GM21786 (cell line): ENCODE measurements around the gene SUSD4.
"Not testable (repeated sequence)": the region's sequence is repeated elsewhere in the genome, so short reads cannot be mapped to it uniquely, and the experiment has no call there.

Source experiments
- ATAC-seq: cut with Tn5 transposase; IDR thresholded peaks from one replicate; pipeline ENCODE4 v1.9.1; 2021; ENCODE audit not compliant: unreplicated experiment

SUSD4 gene

GRCh38 chr1:223299553-223299952, 64.4 kb downstream of the SUSD4 start:
- ATAC-seq = no peak

- ATAC-seq = no peak
Measured at GRCh38 chr1:223298701-223299100, 65.3 kb downstream of the SUSD4 start.

GRCh38 chr1:223297800-223298199, 66.2 kb downstream of the SUSD4 start:
- ATAC-seq = no peak

- no peak for ATAC-seq
Measured at GRCh38 chr1:223291796-223292195, 72.2 kb downstream of the SUSD4 start.

- no peak for ATAC-seq
Measured at GRCh38 chr1:223290397-223290796, 73.6 kb downstream of the SUSD4 start.

- ATAC-seq = no peak
Measured at GRCh38 chr1:223289621-223290020, 74.4 kb downstream of the SUSD4 start.

- no peak for ATAC-seq
Measured at GRCh38 chr1:223288826-223289225, 75.2 kb downstream of the SUSD4 start.

GRCh38 chr1:223285452-223285851, 78.5 kb downstream of the SUSD4 start:
- no peak for ATAC-seq

- ATAC-seq = not testable (repeated sequence)
Measured at GRCh38 chr1:223283697-223284096, 80.3 kb downstream of the SUSD4 start.

- not testable (repeated sequence) for ATAC-seq
Measured at GRCh38 chr1:223278311-223278710, 85.7 kb downstream of the SUSD4 start.

- ATAC-seq = no peak
Measured at GRCh38 chr1:223276029-223276428, 87.9 kb downstream of the SUSD4 start.

GRCh38 chr1:223273511-223273910, 90.5 kb downstream of the SUSD4 start:
- no peak for ATAC-seq

GRCh38 chr1:223271085-223271781, 92.7 kb downstream of the SUSD4 start:
- no peak for ATAC-seq

GRCh38 chr1:223270155-223270554, 93.8 kb downstream of the SUSD4 start:
- no peak for ATAC-seq

- no peak for ATAC-seq
Measured at GRCh38 chr1:223269006-223269405, 95.0 kb downstream of the SUSD4 start.

GRCh38 chr1:223266632-223267172, 97.3 kb downstream of the SUSD4 start:
- ATAC-seq = no peak

- ATAC-seq = no peak
Measured at GRCh38 chr1:223264983-223265908, 98.7 kb downstream of the SUSD4 start.

GRCh38 chr1:223264529-223264928, 99.4 kb downstream of the SUSD4 start:
- no peak for ATAC-seq

GRCh38 chr1:223261914-223262313, 102.1 kb downstream of the SUSD4 start:
- ATAC-seq = no peak

GRCh38 chr1:223260712-223261111, 103.3 kb downstream of the SUSD4 start:
- no peak for ATAC-seq

- ATAC-seq = no peak
Measured at GRCh38 chr1:223259462-223259861, 104.5 kb downstream of the SUSD4 start.

- ATAC-seq = no peak
Measured at GRCh38 chr1:223258751-223259198, 105.2 kb downstream of the SUSD4 start.
